ENCODE results near the gene HCN3. TPM values are rescaled to one million over a fixed set of nuclear protein-coding genes. Genes with fewer than 3 reads are reported as not detected.

Gene HCN3
- total and polyA plus RNA-seq, 2 of the 13 experiments (the other 11 are each of a cell fraction or from before 2014, with no cell fraction given), result 2.4 to 10.2 TPM

GRCh38 chr1:155322953-155323728, 45.9 kb downstream of the HCN3 start (continued):
- no peak for TF ChIP-seq KDM4B (CRISPR knock-in tag; IDR thresholded peaks at IDR 0.05)
- TF ChIP-seq ZNF549 (CRISPR knock-in tag; IDR thresholded peaks at IDR 0.05), result no peak
- no peak for TF ChIP-seq ZNF724P (CRISPR knock-in tag; IDR thresholded peaks at IDR 0.05; ENCODE audit: borderline replicate concordance)
- TF ChIP-seq LCORL (IDR thresholded peaks at IDR 0.05), result no peak
- no peak; the same call in 1 of the 2 replicates for TF ChIP-seq LCORL (CRISPR knock-in tag; IDR thresholded peaks at IDR 0.05)
- no peak for TF ChIP-seq ZNF292 (CRISPR knock-in tag; IDR thresholded peaks at IDR 0.05; ENCODE audit: borderline replicate concordance, low read depth)
- TF ChIP-seq CBX2 (IDR thresholded peaks at IDR 0.05; ENCODE audit: low read depth, low read length), result no peak
- TF ChIP-seq CBX2 (CRISPR knock-in tag; IDR thresholded peaks at IDR 0.05; ENCODE audit: low read depth), result no peak
- TF ChIP-seq KMT2B (CRISPR knock-in tag; IDR thresholded peaks at IDR 0.05), result no peak
- 0 out of 2 replicates have a peak, but pooled peaks have one; percentile 4 for TF ChIP-seq MNT (IDR thresholded peaks at IDR 0.05)
- TF ChIP-seq NFE2L1 (CRISPR knock-in tag; IDR thresholded peaks at IDR 0.05; ENCODE audit: borderline replicate concordance), result no peak
- no peak for TF ChIP-seq DNMT3B (CRISPR knock-in tag; conservative IDR thresholded peaks at IDR 0.05)
- TF ChIP-seq CTCF (CRISPR knock-in tag; IDR thresholded peaks at IDR 0.05), result peak; percentile 92
- TF ChIP-seq GABPA (IDR thresholded peaks at IDR 0.05; ENCODE audit: low read depth, low read length), result no peak
- TF ChIP-seq GABPA (CRISPR knock-in tag; IDR thresholded peaks at IDR 0.05; ENCODE audit: low read depth), result peak; percentile 85
- TF ChIP-seq KDM5B (CRISPR knock-in tag; IDR thresholded peaks at IDR 0.05; ENCODE audit: borderline replicate concordance), result no peak; the same call in 1 of the 2 replicates
